Peyer's patch (tissue), 4 donors: ENCODE results near the gene ZC3H7B. TPM values are rescaled to one million over a fixed set of nuclear protein-coding genes. Genes with fewer than 3 reads are reported as not detected.

Source experiments
- DNase-seq, 3 donors: peaks; one replicate each; pipeline ENCODE4 v3.0.0-alpha.2; 2017 to 2019
- H3K27ac ChIP-seq, 4 donors: fragments of 200-600 bp; sonication (generic); one replicate each; pipeline ENCODE4 v1.5.1; 2016 to 2019
- H3K27me3 ChIP-seq, 2 donors: fragments of 200-600 bp; sonication (generic); one replicate each; pipeline ENCODE4 v1.5.1; 2019
- H3K36me3 ChIP-seq, 3 donors: fragments of 200-600 bp; sonication (generic); one replicate each; pipeline ENCODE4 v1.5.1; 2016 to 2019
- H3K4me1 ChIP-seq, 4 donors: fragments of 200-600 bp; sonication (generic); one replicate each; pipeline ENCODE4 v1.5.1; 2016 to 2019
- H3K4me3 ChIP-seq, 4 donors: fragments of 200-600 bp; sonication (generic); 1 replicate in 3 of 4; 2 replicates in 1 of 4; pipeline ENCODE4 v1.5.1; 2016 to 2019; ENCODE audit warnings: mild to moderate bottlenecking in 1 of 4
- H3K9me3 ChIP-seq, 4 donors: fragments of 200-600 bp; sonication (generic); one replicate each; pipeline ENCODE4 v1.5.1; 2016 to 2019; ENCODE audit warnings: mild to moderate bottlenecking in 1 of 4
- CTCF ChIP-seq, 6 experiments: fragments of 450-650 bp in 4 of 6; fragments of 200-600 bp in 2 of 6; sonication (generic) in 1 of 6; IDR thresholded peaks; one replicate each; pipeline ENCODE4 v1.5.1; 2017 to 2019; ENCODE audit warnings: antibody characterized with exemption in 6 of 6, mild to moderate bottlenecking in 3 of 6, moderate library complexity in 1 of 6
- POLR2A ChIP-seq, 2 donors: fragments of 450-650 bp; IDR thresholded peaks; one replicate each; pipeline ENCODE4 v1.5.1; 2017; ENCODE audit warnings: antibody characterized with exemption in 2 of 2, mild to moderate bottlenecking in 2 of 2, moderate library complexity in 2 of 2
- total RNA-seq, 4 donors: library from RNA; depleted of rRNA; stranded (reverse); fragments of >200 nt; gene quantifications; one replicate each; pipeline ENCODE4 v1.1.0, GENCODE V29; 2016

Gene ZC3H7B
- total RNA-seq, 4 donors from 2014 or later, result 39.9 to 65.1 (median 60.0) TPM

- peaks cover 0 to 93% (median 4%) of the 10 kb centered on the region in 3 donors for H3K36me3 ChIP-seq
- no peaks in the 10 kb centered on the region for H3K4me1 ChIP-seq
These were observed 33.8 kb downstream of the ZC3H7B start for GRCh38 chr22:41334951-41335635.

GRCh38 chr22:41338614-41339212 lies 37.4 kb downstream of the ZC3H7B start:
- DNase-seq, result no peak
- H3K36me3 ChIP-seq, result peaks cover 0 to 93% (median 4%) of the 10 kb centered on the region in 3 donors
- H3K27ac ChIP-seq, result no peak overlapping the region

More at GRCh38 chr22:41334951-41335635, 33.8 kb downstream of the ZC3H7B start:
- no peak overlapping the region for H3K4me3 ChIP-seq
- H3K9me3 ChIP-seq, result no peaks in the 10 kb centered on the region
- DNase-seq, result no peak
- H3K27ac ChIP-seq, result no peak overlapping the region
- no peaks in the 10 kb centered on the region for H3K27me3 ChIP-seq
- TF ChIP-seq POLR2A (IDR thresholded peaks at IDR 0.05) (no peak), CTCF (IDR thresholded peaks at IDR 0.05) (no peak)

GRCh38 chr22:41339823-41340222 lies 38.5 kb downstream of the ZC3H7B start:
- Histone ChIP-seq H3K27me3 (no peaks in the 10 kb centered on the region), H3K9me3 (no peaks in the 10 kb centered on the region), H3K4me1 (no peaks in the 10 kb centered on the region), H3K36me3 (peaks cover 0 to 93% (median 0%) of the 10 kb centered on the region in 3 donors), H3K27ac (no peak overlapping the region), H3K4me3 (no peak overlapping the region)
- no peak for DNase-seq
- TF ChIP-seq POLR2A (IDR thresholded peaks at IDR 0.05), result no peak
- TF ChIP-seq CTCF (IDR thresholded peaks at IDR 0.05), result no peak

More at GRCh38 chr22:41338614-41339212, 37.4 kb downstream of the ZC3H7B start:
- no peaks in the 10 kb centered on the region for H3K4me1 ChIP-seq
- TF ChIP-seq CTCF (IDR thresholded peaks at IDR 0.05) (no peak), POLR2A (IDR thresholded peaks at IDR 0.05) (no peak)
- no peaks in the 10 kb centered on the region for H3K9me3 ChIP-seq
- H3K4me3 ChIP-seq, result no peak overlapping the region
- H3K27me3 ChIP-seq, result no peaks in the 10 kb centered on the region

GRCh38 chr22:41340357-41340756 lies 39.0 kb downstream of the ZC3H7B start:
- no peaks in the 10 kb centered on the region for H3K27me3 ChIP-seq
- H3K36me3 ChIP-seq, result peaks cover 0 to 93% (median 0%) of the 10 kb centered on the region in 3 donors
- H3K4me1 ChIP-seq, result no peaks in the 10 kb centered on the region
- H3K27ac ChIP-seq, result no peak overlapping the region
- no peak for TF ChIP-seq POLR2A (IDR thresholded peaks at IDR 0.05)
- no peak for DNase-seq
- H3K9me3 ChIP-seq, result no peaks in the 10 kb centered on the region
- no peak overlapping the region for H3K4me3 ChIP-seq

GRCh38 chr22:41341012-41341411 lies 39.7 kb downstream of the ZC3H7B start:
- H3K9me3 ChIP-seq, result no peaks in the 10 kb centered on the region
- peaks cover 0 to 94% (median 0%) of the 10 kb centered on the region in 3 donors for H3K36me3 ChIP-seq
- H3K27ac ChIP-seq, result no peak overlapping the region
- H3K27me3 ChIP-seq, result no peaks in the 10 kb centered on the region
- TF ChIP-seq CTCF (IDR thresholded peaks at IDR 0.05), result no peak
- no peak for TF ChIP-seq POLR2A (IDR thresholded peaks at IDR 0.05)
- DNase-seq, result no peak
- H3K4me3 ChIP-seq, result no peak overlapping the region
- H3K4me1 ChIP-seq, result no peaks in the 10 kb centered on the region

GRCh38 chr22:41341990-41342389 lies 40.7 kb downstream of the ZC3H7B start:
- Histone ChIP-seq H3K9me3 (no peaks in the 10 kb centered on the region), H3K27me3 (no peaks in the 10 kb centered on the region), H3K4me3 (no peak overlapping the region), H3K36me3 (peaks cover 0 to 95% (median 0%) of the 10 kb centered on the region in 3 donors), H3K4me1 (no peaks in the 10 kb centered on the region), H3K27ac (no peak overlapping the region)
- no peak for DNase-seq
- TF ChIP-seq CTCF (IDR thresholded peaks at IDR 0.05) (no peak), POLR2A (IDR thresholded peaks at IDR 0.05) (no peak)
